GM23248 (cell line): ENCODE results near the gene LMCD1. TPM values are rescaled to one million over a fixed set of nuclear protein-coding genes. Genes with fewer than 3 reads are reported as not detected.

ENCODE experiments used
- DNase-seq: peaks from one replicate; pipeline ENCODE4 v3.0.0-alpha.2; 2015
- H2AFZ ChIP-seq: fragments of 200-600 bp; sonication (generic); 2 replicates; pipeline ENCODE4 v1.6.1; 2016; ENCODE audit warnings: antibody characterized with exemption
- H3F3A ChIP-seq: fragments of 200-600 bp; sonication (generic); 2 replicates; pipeline ENCODE4 v1.6.1; 2016; ENCODE audit warnings: mild to moderate bottlenecking, antibody characterized with exemption, mixed run types; ENCODE audit not compliant: insufficient read depth
- H3K27ac ChIP-seq: fragments of 200-600 bp; sonication (generic); 2 replicates; pipeline ENCODE4 v1.5.1; 2016; ENCODE audit warnings: mild to moderate bottlenecking
- H3K27me3 ChIP-seq: fragments of 200-600 bp; sonication (generic); replicated peaks from 2 replicates; pipeline ENCODE4 v1.6.1; 2016; ENCODE audit warnings: mild to moderate bottlenecking; ENCODE audit not compliant: insufficient read depth
- H3K36me3 ChIP-seq: fragments of 200-600 bp; sonication (generic); 2 replicates; pipeline ENCODE4 v1.6.1; 2016; ENCODE audit warnings: low read depth, mild to moderate bottlenecking
- H3K4me1 ChIP-seq: fragments of 200-600 bp; sonication (generic); 2 replicates; pipeline ENCODE4 v1.6.1; 2016; ENCODE audit warnings: mild to moderate bottlenecking; ENCODE audit not compliant: insufficient read depth
- H3K4me2 ChIP-seq: fragments of 200-600 bp; sonication (generic); one replicate; pipeline ENCODE4 v1.6.1; 2016; ENCODE audit warnings: mild to moderate bottlenecking; ENCODE audit not compliant: unreplicated experiment
- H3K4me3 ChIP-seq: fragments of 200-600 bp; sonication (generic); 2 replicates; pipeline ENCODE4 v1.5.1; 2016; ENCODE audit warnings: mild to moderate bottlenecking
- H3K79me2 ChIP-seq: fragments of 200-600 bp; sonication (generic); 2 replicates; pipeline ENCODE4 v1.6.1; 2016; ENCODE audit warnings: mild to moderate bottlenecking; ENCODE audit not compliant: insufficient read depth
- H3K9ac ChIP-seq: fragments of 200-600 bp; sonication (generic); 2 replicates; pipeline ENCODE4 v1.6.1; 2016; ENCODE audit warnings: mild to moderate bottlenecking
- H3K9me2 ChIP-seq: fragments of 200-600 bp; sonication (generic); 2 replicates; pipeline ENCODE4 v1.6.1; 2016; ENCODE audit warnings: mixed run types, mild to moderate bottlenecking, moderate library complexity; ENCODE audit not compliant: insufficient read depth
- H3K9me3 ChIP-seq: fragments of 200-600 bp; sonication (generic); one replicate; pipeline ENCODE4 v1.6.1; 2017; ENCODE audit warnings: low read depth
- H4K20me1 ChIP-seq: fragments of 200-600 bp; sonication (generic); 2 replicates; pipeline ENCODE4 v1.6.0; 2016; ENCODE audit not compliant: insufficient read depth
- EZH2 ChIP-seq: fragments of 200-600 bp; sonication (generic); IDR thresholded peaks from 2 replicates; pipeline ENCODE4 v1.6.1; 2018; ENCODE audit warnings: antibody characterized with exemption, mild to moderate bottlenecking; ENCODE audit not compliant: insufficient read depth, poor library complexity, severe bottlenecking
- EZH2phosphoT487 ChIP-seq: fragments of 200-600 bp; sonication (generic); IDR thresholded peaks from 2 replicates; pipeline ENCODE4 v1.6.1; 2018; ENCODE audit warnings: antibody characterized with exemption, moderate library complexity, mild to moderate bottlenecking, low read depth; ENCODE audit not compliant: insufficient read depth
- WGBS, 2 experiments: methylation state at CpG; one replicate each; pipeline ENCODE4 v1.1.6; 2015 to 2017; ENCODE audit warnings: low lambda C conversion rate in 2 of 2, low coverage in 1 of 2; ENCODE audit errors: missing lambda C conversion rate in 2 of 2; 5-methylcytosine and 5-hydroxymethylcytosine counted together
- in situ Hi-C: fragments of 300-500 bp; cut with MboI; formaldehyde crosslinking; loops from 2 replicates; pipeline ENCODE4 v1.15.0; 2020
- polyA plus RNA-seq: library from polyadenylated mRNA; unstranded; fragments of >200 nt; fragmentation: Nextera tagmentation; extraction: Ambion mirVana; gene quantifications from 2 replicates; pipeline ENCODE4 v1.2.1, GENCODE V29; 2016
- total RNA-seq: library from RNA; depleted of rRNA; stranded (reverse); fragments of >200 nt; shearing (Covaris generic); gene quantifications from 2 replicates; pipeline ENCODE4 v1.2.3, GENCODE V29; 2014

The LMCD1 gene
- total and polyA plus RNA-seq, 2 experiments from 2014 or later: 187 to 259 TPM

GRCh38 chr3:8607234-8608040 is 105.8 kb downstream of the LMCD1 start:
- DNase-seq: peak; percentile 82
- H3F3A ChIP-seq: no peaks in the 10 kb centered on the region
- no peak overlapping the region for H3K4me3 ChIP-seq
- no peaks in the 10 kb centered on the region for H3K36me3 ChIP-seq
- H3K9ac ChIP-seq: no peak overlapping the region
- TF ChIP-seq EZH2phosphoT487 (no peak), EZH2 (no peak)
- H3K27me3 ChIP-seq: no peaks in the 10 kb centered on the region
- in situ Hi-C loops: loop anchor here (5.0 kb wide), 1 partner anchor 165 kb away; no protein-coding TSS in a partner anchor
- H2AFZ ChIP-seq: no peak overlapping the region
- H4K20me1 ChIP-seq: no peaks in the 10 kb centered on the region
- WGBS, 2 experiments: 24 to 28% methylated on average over 7 of the region's 7 CpGs
- no peak overlapping the region for H3K27ac ChIP-seq
- H3K4me1 ChIP-seq: peaks cover 17% of the 10 kb centered on the region
- H3K9me3 ChIP-seq: no peaks in the 10 kb centered on the region
- peak overlapping the region; percentile 19 for H3K4me2 ChIP-seq
- no peaks in the 10 kb centered on the region for H3K9me2 ChIP-seq
- H3K79me2 ChIP-seq: no peaks in the 10 kb centered on the region

GRCh38 chr3:8608041-8608790 is 106.6 kb downstream of the LMCD1 start:
- Histone ChIP-seq H3K27ac (no peak overlapping the region), H3K79me2 (no peaks in the 10 kb centered on the region), H3K4me3 (no peak overlapping the region), H2AFZ (no peak overlapping the region), H4K20me1 (no peaks in the 10 kb centered on the region), H3K4me1 (peaks cover 17% of the 10 kb centered on the region), H3K36me3 (no peaks in the 10 kb centered on the region), H3K9me3 (no peaks in the 10 kb centered on the region), H3K4me2 (no peak overlapping the region), H3K9ac (no peak overlapping the region), H3F3A (no peaks in the 10 kb centered on the region), H3K27me3 (no peaks in the 10 kb centered on the region), H3K9me2 (no peaks in the 10 kb centered on the region)
- in situ Hi-C loops: loop anchor here (5.0 kb wide), 1 partner anchor 166 kb away; no protein-coding TSS in a partner anchor
- no peak for DNase-seq
- 83 to 85% methylated on average over 16 of the region's 16 CpGs for WGBS, 2 experiments
- no peak for TF ChIP-seq EZH2
- no peak for TF ChIP-seq EZH2phosphoT487

GRCh38 chr3:8608791-8609467 is 107.3 kb downstream of the LMCD1 start:
- H2AFZ ChIP-seq: no peak overlapping the region
- WGBS, 2 experiments: 83 to 91% methylated on average over 10 of the region's 10 CpGs
- in situ Hi-C loops: loop anchor here (5.0 kb wide), 1 partner anchor 167 kb away; no protein-coding TSS in a partner anchor

GRCh38 chr3:8610951-8611350 is 109.3 kb downstream of the LMCD1 start:
- Histone ChIP-seq H3K4me1 (peaks cover 15% of the 10 kb centered on the region), H3K4me2 (no peak overlapping the region), H3K79me2 (no peaks in the 10 kb centered on the region), H3F3A (no peaks in the 10 kb centered on the region), H3K9me3 (no peaks in the 10 kb centered on the region), H4K20me1 (no peaks in the 10 kb centered on the region), H3K4me3 (no peak overlapping the region), H3K9ac (no peak overlapping the region), H3K27ac (no peak overlapping the region), H2AFZ (no peak overlapping the region), H3K36me3 (no peaks in the 10 kb centered on the region), H3K27me3 (no peaks in the 10 kb centered on the region), H3K9me2 (no peaks in the 10 kb centered on the region)
- 74 to 80% methylated on average over 8 of the region's 8 CpGs for WGBS, 2 experiments
- in situ Hi-C loops: no loop called here
- no peak for DNase-seq
- TF ChIP-seq EZH2phosphoT487 (no peak), EZH2 (no peak)

More at GRCh38 chr3:8608791-8609467, 107.3 kb downstream of the LMCD1 start:
- TF ChIP-seq EZH2phosphoT487 (no peak), EZH2 (no peak)
- Histone ChIP-seq H4K20me1 (no peaks in the 10 kb centered on the region), H3K4me2 (no peak overlapping the region), H3K27ac (no peak overlapping the region), H3K9me2 (no peaks in the 10 kb centered on the region), H3K9me3 (no peaks in the 10 kb centered on the region), H3K9ac (no peak overlapping the region), H3K4me3 (no peak overlapping the region), H3F3A (no peaks in the 10 kb centered on the region), H3K36me3 (no peaks in the 10 kb centered on the region), H3K27me3 (no peaks in the 10 kb centered on the region), H3K4me1 (peaks cover 17% of the 10 kb centered on the region), H3K79me2 (no peaks in the 10 kb centered on the region)
- DNase-seq: no peak
